KOPT-K1 (cell line): ENCODE measurements around the gene GSTM2.
"Not testable (repeated sequence)": the region's sequence is repeated elsewhere in the genome, so short reads cannot be mapped to it uniquely, and the experiment has no call there.

Experiments used
- H3K27ac ChIP-seq: fragments of 200-600 bp; sonication (generic); 2 replicates; pipeline ENCODE4 v1.5.1; 2016; ENCODE audit warnings: antibody characterized with exemption, mild to moderate bottlenecking, low read depth, low read length; ENCODE audit not compliant: poor library complexity, severe bottlenecking
- H3K36me3 ChIP-seq: fragments of 200-600 bp; sonication (generic); 2 replicates; pipeline ENCODE4 v1.5.1; 2017; ENCODE audit warnings: antibody characterized with exemption, mild to moderate bottlenecking, low read length, moderate library complexity; ENCODE audit not compliant: insufficient read depth
- H3K9me3 ChIP-seq: fragments of 200-600 bp; sonication (generic); 2 replicates; pipeline ENCODE4 v1.5.1; 2017; ENCODE audit warnings: antibody characterized with exemption, low read length, mild to moderate bottlenecking; ENCODE audit not compliant: insufficient read depth, poor library complexity, severe bottlenecking

Gene GSTM2

GRCh38 chr1:109676683-109677381 lies 9.0 kb downstream of the GSTM2 start:
- not testable (repeated sequence) for H3K9me3 ChIP-seq, H3K27ac ChIP-seq, H3K36me3 ChIP-seq

- no peaks in the 10 kb centered on the region for H3K9me3 ChIP-seq
- H3K27ac ChIP-seq, result no peak overlapping the region
- H3K36me3 ChIP-seq, result no peaks in the 10 kb centered on the region
Measured at GRCh38 chr1:109677459-109677858, 9.6 kb downstream of the GSTM2 start.

GRCh38 chr1:109678637-109679036 lies 10.8 kb downstream of the GSTM2 start:
- H3K36me3 ChIP-seq, result not testable (repeated sequence)

GRCh38 chr1:109684777-109685176 lies 16.9 kb downstream of the GSTM2 start:
- H3K36me3 ChIP-seq, H3K27ac ChIP-seq, H3K9me3 ChIP-seq: not testable (repeated sequence)

More at GRCh38 chr1:109678637-109679036, 10.8 kb downstream of the GSTM2 start:
- H3K27ac ChIP-seq, H3K9me3 ChIP-seq: not testable (repeated sequence)

GRCh38 chr1:109685399-109685798 lies 17.5 kb downstream of the GSTM2 start:
- H3K27ac ChIP-seq, H3K9me3 ChIP-seq, H3K36me3 ChIP-seq: not testable (repeated sequence)

GRCh38 chr1:109685890-109686289 lies 18.0 kb downstream of the GSTM2 start:
- H3K9me3 ChIP-seq, H3K27ac ChIP-seq, H3K36me3 ChIP-seq: not testable (repeated sequence)

GRCh38 chr1:109687109-109687508 lies 19.3 kb downstream of the GSTM2 start:
- not testable (repeated sequence) for H3K27ac ChIP-seq, H3K36me3 ChIP-seq

GRCh38 chr1:109687641-109688499 lies 20.0 kb downstream of the GSTM2 start, which contains the start of gene GSTM1:
TSS of gene GSTM1 (plus strand) at chr1:109687817. CDS start at chr1:109687874, 57 bp downstream.
- H3K27ac ChIP-seq, result no peak within 1 kb of the TSS
- no peaks in the 10 kb centered on the region for H3K36me3 ChIP-seq
- no peaks in the 10 kb centered on the region for H3K9me3 ChIP-seq

More at GRCh38 chr1:109687109-109687508, 19.3 kb downstream of the GSTM2 start:
- not testable (repeated sequence) for H3K9me3 ChIP-seq

- no peaks in the 10 kb centered on the region for H3K9me3 ChIP-seq
- H3K36me3 ChIP-seq, result no peaks in the 10 kb centered on the region
Measured at GRCh38 chr1:109689844-109690405, 22.1 kb downstream of the GSTM2 start.

GRCh38 chr1:109691759-109692158 lies 23.9 kb downstream of the GSTM2 start:
- Histone ChIP-seq H3K36me3 (no peaks in the 10 kb centered on the region), H3K27ac (no peak overlapping the region), H3K9me3 (no peaks in the 10 kb centered on the region)

More at GRCh38 chr1:109689844-109690405, 22.1 kb downstream of the GSTM2 start:
- H3K27ac ChIP-seq, result no peak overlapping the region

GRCh38 chr1:109694400-109694799 lies 26.5 kb downstream of the GSTM2 start:
- H3K9me3 ChIP-seq, H3K36me3 ChIP-seq, H3K27ac ChIP-seq: not testable (repeated sequence)

GRCh38 chr1:109695138-109695537 lies 27.3 kb downstream of the GSTM2 start:
- not testable (repeated sequence) for H3K27ac ChIP-seq, H3K36me3 ChIP-seq, H3K9me3 ChIP-seq

GRCh38 chr1:109697066-109697465 lies 29.2 kb downstream of the GSTM2 start:
- Histone ChIP-seq H3K27ac (no peak overlapping the region), H3K36me3 (no peaks in the 10 kb centered on the region), H3K9me3 (no peaks in the 10 kb centered on the region)

GRCh38 chr1:109697861-109698260 lies 30.0 kb downstream of the GSTM2 start:
- not testable (repeated sequence) for H3K9me3 ChIP-seq, H3K36me3 ChIP-seq, H3K27ac ChIP-seq

- peaks cover 21% of the 10 kb centered on the region for H3K9me3 ChIP-seq
- not testable (repeated sequence) for H3K36me3 ChIP-seq, H3K27ac ChIP-seq
Measured at GRCh38 chr1:109702940-109703339, 35.1 kb downstream of the GSTM2 start.
